NCI-H2171 (cell line): ENCODE data around the gene RPEL1.

Experiments
- DNase-seq: peaks from one replicate; lab custom pipeline; 2025; lab: John Stamatoyannopoulos, UW

Gene RPEL1

GRCh38 chr10:103278862-103279298, 33.2 kb downstream of the RPEL1 start:
- no peak for DNase-seq

DNA sequence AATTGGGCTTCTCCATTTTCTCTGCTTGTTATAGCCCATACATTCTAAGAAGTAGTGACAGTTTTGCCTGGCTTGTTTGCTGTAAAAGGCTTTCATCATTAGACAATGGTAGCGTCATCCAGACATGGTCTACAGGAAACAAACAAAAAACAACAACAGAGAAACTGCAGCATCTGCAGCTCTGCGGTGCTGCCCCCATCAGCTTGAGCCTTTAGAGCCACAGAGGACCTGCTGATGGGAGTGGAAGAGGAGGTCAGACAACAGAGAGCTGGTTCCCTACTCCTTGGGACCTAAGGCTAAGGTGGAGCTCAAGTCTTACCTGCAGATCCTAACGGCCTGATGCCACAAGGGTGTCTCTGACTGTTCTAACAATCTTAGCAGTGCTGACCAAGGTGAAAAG, 34.3 kb downstream of the RPEL1 start:
- no peak for DNase-seq

DNA sequence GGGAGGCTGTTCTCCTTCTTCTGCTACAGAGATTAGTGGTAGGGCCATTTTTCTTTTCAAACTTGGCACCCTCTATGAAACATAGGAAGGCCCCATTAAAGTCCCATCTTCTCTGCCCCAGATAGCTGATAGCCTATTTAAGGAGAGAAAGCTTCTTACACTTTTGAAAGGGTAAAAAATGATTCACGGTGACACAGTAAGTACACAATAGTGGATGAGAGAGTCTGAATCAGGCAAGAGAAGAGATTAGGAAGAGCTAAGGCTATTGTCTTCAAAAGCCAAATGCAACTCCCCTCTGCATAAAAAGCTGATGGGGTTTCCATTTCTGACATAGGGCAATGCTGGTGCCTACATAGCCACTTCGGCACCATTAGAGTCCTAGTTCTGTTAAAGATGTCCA, 34.8 kb downstream of the RPEL1 start:
- no peak for DNase-seq

DNA sequence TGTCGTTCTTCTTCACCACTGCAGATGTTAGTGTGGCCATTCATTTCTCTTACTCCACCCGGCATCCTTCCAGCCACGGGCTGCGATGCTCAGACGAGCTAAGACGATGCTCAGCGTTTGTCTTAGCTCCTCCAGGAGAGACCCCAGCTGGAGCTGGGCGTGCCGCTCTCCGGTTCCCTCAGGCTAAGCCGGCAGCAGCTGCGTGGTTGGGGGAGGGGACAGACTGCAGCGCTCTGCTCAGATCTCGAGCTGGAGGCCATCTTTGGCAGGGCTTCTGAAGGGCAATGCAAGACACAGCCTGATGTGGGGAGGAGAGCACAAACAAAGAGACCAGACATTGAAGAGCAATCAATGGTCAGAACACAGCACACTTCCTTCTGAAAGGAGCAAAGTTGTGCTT, 36.1 kb downstream of the RPEL1 start:
- DNase-seq = peak; percentile 84

DNA sequence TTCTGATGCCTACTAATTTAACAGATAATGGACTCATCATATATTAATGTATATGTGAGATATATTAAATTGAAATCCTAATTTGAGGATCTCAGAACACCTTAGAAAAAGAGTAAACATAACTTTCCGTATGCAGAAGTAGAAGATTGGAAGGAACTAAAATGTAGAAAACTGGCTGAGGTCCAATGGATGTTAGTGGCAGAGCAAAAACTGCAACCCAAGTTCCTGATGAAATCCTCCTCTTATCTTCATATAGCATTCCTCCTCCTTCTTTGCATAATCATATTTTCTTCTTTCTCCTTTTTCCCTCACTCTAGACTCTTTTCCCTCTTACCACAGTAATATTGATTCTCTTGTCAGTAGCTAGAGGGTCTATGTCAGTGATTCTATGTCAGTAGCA, 37.3 kb downstream of the RPEL1 start:
- DNase-seq = no peak

GRCh38 chr10:103284170-103284569, 38.5 kb downstream of the RPEL1 start:
- DNase-seq = no peak

GRCh38 chr10:103287992-103288391, 42.3 kb downstream of the RPEL1 start:
- no peak for DNase-seq

GRCh38 chr10:103291588-103291987, 45.9 kb downstream of the RPEL1 start:
- no peak for DNase-seq

- no peak for DNase-seq
Measured at GRCh38 chr10:103295374-103296015, 49.8 kb downstream of the RPEL1 start.
